GM21390 (cell line): ENCODE results near the gene VPS13D.
A peak's percentile ranks its signal among the peaks of the same experiment; 100 is the strongest.
"Not testable (repeated sequence)": the region's sequence is repeated elsewhere in the genome, so short reads cannot be mapped to it uniquely, and the experiment has no call there.

Source experiments
- ATAC-seq: cut with Tn5 transposase; IDR thresholded peaks from one replicate; pipeline ENCODE4 v1.9.1; 2021; ENCODE audit not compliant: unreplicated experiment

Gene VPS13D

DNA sequence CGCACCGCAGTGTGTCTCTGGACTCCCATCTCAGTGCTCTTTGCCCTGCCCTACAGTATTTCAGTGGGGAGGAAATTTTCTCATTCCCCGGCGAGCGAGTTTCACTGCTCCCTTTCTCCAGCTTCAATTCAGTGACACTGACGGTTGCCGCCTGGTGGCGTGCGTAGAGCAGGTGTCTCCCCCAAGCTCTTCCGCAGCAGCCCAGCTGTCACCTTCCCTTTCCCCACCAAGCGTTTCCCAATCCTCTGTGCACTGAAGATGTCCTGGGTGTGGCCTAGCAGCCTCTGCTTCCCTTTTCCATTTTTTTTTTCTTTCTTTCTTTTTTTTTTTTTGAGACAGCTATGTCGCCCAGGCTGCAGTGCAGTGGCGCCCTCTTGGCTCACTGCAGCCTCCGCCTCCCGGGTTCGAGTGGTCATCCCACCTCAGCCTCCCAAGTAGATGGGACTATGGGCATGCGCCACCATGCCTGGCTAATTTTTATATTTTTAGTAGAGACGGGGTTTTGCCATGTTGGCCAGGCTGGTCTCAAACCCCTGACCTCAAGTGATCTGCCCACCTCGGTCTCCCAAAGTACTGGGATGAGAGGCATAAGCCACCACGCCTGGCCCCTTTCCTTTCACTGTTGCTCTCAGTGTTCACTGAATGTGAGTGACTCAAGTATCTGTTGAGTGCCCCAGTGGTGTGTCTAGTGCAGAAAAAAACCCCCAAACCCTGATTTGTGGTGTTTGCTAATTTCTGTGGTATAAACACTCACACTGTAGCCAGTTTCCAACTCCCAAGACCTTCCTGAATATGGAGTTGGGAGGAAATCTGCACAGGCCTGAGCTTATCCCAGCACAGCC, 33.0 kb upstream of the VPS13D start:
- ATAC-seq, result no peak

GRCh38 chr1:12197483-12197880, 32.3 kb upstream of the VPS13D start:
- ATAC-seq, result no peak

GRCh38 chr1:12200208-12200607, 29.6 kb upstream of the VPS13D start:
- ATAC-seq, result no peak

DNA sequence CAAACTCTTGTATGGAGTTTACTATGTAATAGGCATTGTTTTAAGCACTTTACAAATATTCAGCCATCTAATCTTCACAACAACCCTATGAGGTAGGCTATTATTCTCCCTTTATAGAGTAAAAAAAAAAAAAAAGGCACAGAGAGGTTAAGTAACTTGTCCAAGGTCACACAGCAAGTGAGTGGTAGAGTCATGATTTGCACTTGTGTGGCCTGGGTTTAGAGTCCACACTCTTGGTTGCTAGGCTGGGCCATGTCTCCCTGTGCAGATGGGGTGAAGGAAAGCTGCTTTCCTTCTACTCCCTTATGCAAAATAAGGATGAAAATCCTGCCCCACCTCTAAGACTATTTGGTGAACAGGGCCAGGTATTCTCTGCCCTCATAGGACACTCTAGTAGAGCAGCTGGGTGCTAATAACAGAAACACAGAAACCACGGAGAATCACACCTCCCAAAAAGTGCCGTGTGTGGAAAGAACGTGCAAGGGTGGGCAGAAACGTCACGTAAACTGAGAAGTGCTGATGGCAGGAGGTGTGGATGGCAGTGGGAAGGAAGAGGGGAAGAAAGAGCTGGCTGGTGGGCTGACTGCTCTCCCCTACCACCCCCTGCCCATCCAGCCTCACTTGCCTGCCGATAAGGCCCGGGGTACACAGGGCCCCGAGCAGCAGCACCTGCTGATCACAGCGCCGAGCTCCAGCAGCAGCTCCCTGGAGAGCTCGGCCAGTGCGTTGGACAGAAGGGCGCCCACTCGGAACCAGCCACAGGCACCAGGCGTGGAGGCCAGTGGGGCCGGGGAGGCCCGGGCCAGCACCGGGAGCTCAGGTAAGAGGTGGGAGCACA, 28.3 kb upstream of the VPS13D start:
- ATAC-seq, result no peak

DNA sequence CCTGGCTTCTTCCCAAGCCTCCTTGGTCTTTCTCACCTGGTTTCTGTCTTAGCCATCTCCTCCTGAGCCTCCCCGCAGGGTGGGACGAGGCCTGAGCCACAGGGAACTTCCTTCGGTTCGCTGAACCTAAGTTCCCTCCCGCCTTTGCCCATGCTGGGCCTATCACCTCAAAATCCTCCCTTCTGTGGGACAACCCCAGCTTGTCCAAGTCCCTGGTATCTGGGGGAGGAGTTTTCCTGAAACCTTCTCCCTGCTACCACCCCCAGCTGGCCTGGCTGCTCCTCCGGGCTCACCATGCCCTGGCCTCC, 27.7 kb upstream of the VPS13D start:
- ATAC-seq, result no peak

GRCh38 chr1:12202577-12202976, 27.3 kb upstream of the VPS13D start:
- ATAC-seq, result no peak

- no peak for ATAC-seq
Observed at GRCh38 chr1:12203216-12204007, 26.4 kb upstream of the VPS13D start.

DNA sequence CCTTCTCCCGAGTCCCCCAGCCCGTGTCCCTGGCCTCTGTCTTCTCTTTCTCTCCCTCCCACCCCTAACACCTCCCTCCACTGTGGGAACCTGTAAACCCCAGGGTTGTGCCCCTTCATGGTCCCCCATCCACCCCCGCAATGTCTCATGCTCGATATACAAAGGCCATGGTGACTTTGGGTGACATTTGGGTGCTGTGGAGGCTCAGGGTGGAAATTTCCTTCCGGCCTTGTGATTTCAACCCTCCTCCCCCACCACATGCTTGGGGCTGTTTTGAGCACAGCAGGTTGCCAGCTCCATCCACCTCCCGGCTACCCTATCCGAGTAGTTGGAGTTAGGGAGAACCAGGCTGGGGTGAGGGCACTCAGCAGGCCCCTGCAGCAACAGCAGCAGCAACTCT, 25.7 kb upstream of the VPS13D start:
- ATAC-seq, result no peak

DNA sequence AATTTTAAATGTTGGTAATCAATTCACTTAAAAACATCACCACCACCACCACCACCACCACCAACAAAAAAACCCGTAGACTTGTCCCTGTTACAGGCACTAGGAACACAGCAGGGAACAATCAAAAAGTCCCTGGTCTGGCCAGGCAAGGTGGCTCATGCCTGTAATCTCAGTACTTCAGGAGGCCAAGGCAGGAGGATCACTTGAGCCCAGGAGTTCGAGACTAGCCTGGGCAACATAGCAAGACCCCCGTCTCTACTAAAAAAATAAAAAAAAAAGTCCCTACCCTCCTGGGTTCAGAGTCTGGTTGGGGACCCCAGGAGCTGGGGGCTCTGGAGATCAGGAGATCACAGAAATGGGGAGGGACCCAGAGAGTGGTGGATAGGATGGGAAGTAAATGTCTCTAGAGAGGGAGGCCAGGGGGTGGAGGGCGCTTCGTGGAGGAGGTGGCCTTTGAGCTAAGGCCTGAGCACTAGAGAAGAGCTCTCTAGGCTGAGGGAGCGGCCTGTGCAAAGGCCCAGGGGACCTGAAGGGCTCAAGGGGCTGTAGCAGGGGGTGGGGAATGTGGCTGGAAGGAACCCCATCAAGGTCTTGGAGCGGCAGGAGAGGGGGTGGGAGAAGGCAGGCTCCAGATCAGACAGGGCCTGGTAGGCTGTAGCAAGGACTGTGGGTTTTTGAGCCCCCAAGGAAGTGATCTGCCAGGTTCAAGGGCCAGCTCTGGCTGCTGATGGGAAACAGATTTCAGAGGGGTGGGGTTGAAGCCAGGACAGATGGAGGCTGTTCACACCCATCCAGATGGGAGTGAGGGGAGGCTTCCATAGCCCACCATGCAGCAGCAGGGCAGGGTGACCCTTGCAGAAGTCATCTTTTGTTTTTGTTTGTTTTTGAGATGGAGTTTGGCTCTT, 24.8 kb upstream of the VPS13D start:
- no peak for ATAC-seq

- ATAC-seq, result no peak
Observed at GRCh38 chr1:12206238-12206637, 23.6 kb upstream of the VPS13D start.

GRCh38 chr1:12206792-12207424, 22.9 kb upstream of the VPS13D start:
- ATAC-seq, result no peak

- no peak for ATAC-seq
Observed at GRCh38 chr1:12208271-12208670, 21.6 kb upstream of the VPS13D start.

GRCh38 chr1:12208764-12209494, 20.9 kb upstream of the VPS13D start:
- peak; percentile 50 for ATAC-seq

- no peak for ATAC-seq
Observed at GRCh38 chr1:12209495-12209832, 20.4 kb upstream of the VPS13D start.

GRCh38 chr1:12215118-12215961, 14.5 kb upstream of the VPS13D start:
- ATAC-seq, result no peak

- no peak for ATAC-seq
Observed at GRCh38 chr1:12219800-12220199, 10.0 kb upstream of the VPS13D start.

- no peak for ATAC-seq
Observed at GRCh38 chr1:12220890-12221289, 8.9 kb upstream of the VPS13D start.

- not testable (repeated sequence) for ATAC-seq
Observed at GRCh38 chr1:12222700-12223099, 7.1 kb upstream of the VPS13D start.

DNA sequence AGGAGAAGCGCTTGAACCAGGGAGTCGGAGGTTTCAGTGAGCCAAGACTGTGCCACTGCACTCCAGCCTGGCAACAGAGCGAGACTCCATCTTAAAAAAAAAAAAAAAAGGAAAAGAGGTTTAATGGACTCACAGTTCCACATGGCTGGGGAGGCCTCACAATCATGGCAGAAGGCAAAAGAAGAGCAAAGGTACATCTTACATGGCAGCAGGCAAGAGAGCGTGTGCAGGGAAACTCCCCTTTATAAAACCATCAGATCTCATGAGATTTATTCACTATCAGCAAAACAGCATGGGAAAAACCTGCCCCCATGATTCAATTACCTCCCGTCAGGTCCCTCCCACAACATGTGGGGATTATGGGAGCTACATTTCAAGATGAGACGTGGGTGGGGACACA, 5.7 kb upstream of the VPS13D start:
- not testable (repeated sequence) for ATAC-seq
